Activated naive CD8-positive, alpha-beta T cell treated with anti-CD3 and anti-CD28 coated beads, Interleukin-2, amount 10 ng/mL, durations not matched to agents 7 days and 5 days (primary cell): ENCODE results near the gene STK17B. TPM values are rescaled to one million over a fixed set of nuclear protein-coding genes. Genes with fewer than 3 reads are reported as not detected.

ENCODE experiments used
- ATAC-seq: fragments of 150-1000 bp; cut with Tn5 transposase; one replicate; pipeline ENCODE4 v1.10.0; 2021; ENCODE audit warnings: low read depth, moderate library complexity
- POLR2A ChIA-PET: fragments of 350-600 bp; sonication (Branson Sonifier 250); formaldehyde crosslinking; loops from one replicate; lab custom pipeline; 2021; ENCODE audit warnings: antibody characterized with exemption; lab: Charles Lee
- DNase-seq: peaks from one replicate; pipeline ENCODE4 v3.0.0; 2021
- H3K27ac Mint-ChIP-seq: one replicate; pipeline ENCODE4 v1.8.0; 2022; ENCODE audit warnings: mild to moderate bottlenecking, mixed read lengths
- H3K27me3 Mint-ChIP-seq: one replicate; pipeline ENCODE4 v1.8.0; 2022; ENCODE audit warnings: mild to moderate bottlenecking, moderate library complexity, mixed read lengths
- H3K36me3 Mint-ChIP-seq: one replicate; pipeline ENCODE4 v1.8.0; 2021; ENCODE audit warnings: mild to moderate bottlenecking, mixed read lengths
- H3K4me1 Mint-ChIP-seq: one replicate; pipeline ENCODE4 v1.8.0; 2021; ENCODE audit warnings: mixed read lengths
- H3K4me3 Mint-ChIP-seq: one replicate; pipeline ENCODE4 v1.8.0; 2022; ENCODE audit warnings: mild to moderate bottlenecking, moderate library complexity, mixed read lengths
- H3K9me3 Mint-ChIP-seq: one replicate; pipeline ENCODE4 v1.8.0; 2021; ENCODE audit warnings: mixed read lengths
- total RNA-seq, 2 experiments: library from RNA; stranded (reverse); gene quantifications; one replicate each; pipeline ENCODE4 v1.2.3, GENCODE V29; 2021

STK17B gene
- total RNA-seq, 2 experiments from 2014 or later = 476 to 483 TPM

- peak overlapping the region; percentile 68 for H3K4me3 Mint-ChIP-seq
- H3K4me1 Mint-ChIP-seq = peaks cover 77% of the 10 kb centered on the region
- no peak for ATAC-seq
- H3K27me3 Mint-ChIP-seq = no peaks in the 10 kb centered on the region
- no peaks in the 10 kb centered on the region for H3K9me3 Mint-ChIP-seq
- H3K27ac Mint-ChIP-seq = peak overlapping the region; percentile 67
- peaks cover 70% of the 10 kb centered on the region for H3K36me3 Mint-ChIP-seq
- POLR2A ChIA-PET = interaction anchor here (1.0 to 2.7 kb wide), 8 partner anchors 14 to 131 kb away, joined by 3 to 16 read pairs (median 10); partner anchors contain the start of gene STK17B
- no peak for DNase-seq
These were observed 26.1 kb downstream of the STK17B start for GRCh38 chr2:196145256-196145655.

DNA sequence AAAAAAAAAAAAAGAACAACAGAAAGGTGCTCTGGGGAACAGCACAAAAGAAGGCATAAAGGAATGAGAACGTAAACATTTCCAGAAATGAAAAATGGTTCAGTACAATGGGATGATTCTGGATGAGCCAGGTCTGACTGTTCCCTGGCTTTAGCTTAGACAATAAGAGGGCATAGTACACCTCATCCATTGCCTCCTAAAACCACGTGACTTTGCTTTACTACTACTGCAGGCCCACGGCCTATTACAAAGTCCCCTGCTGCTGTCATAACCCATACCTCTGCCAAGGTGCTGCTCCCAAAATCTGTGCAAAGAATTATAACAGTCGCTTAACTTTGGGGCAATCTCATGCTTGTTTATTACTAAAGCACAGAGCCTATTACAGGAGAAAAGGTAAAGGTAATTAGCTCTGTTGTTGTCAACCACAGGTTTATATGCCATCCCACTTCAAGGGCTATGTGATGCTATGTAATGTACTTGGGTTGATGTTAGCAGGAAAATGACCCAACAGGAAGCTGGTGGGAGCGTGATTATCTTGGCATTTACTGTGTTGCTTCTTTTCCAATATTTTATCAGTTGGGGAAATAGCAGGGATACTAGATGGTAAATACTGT, 26.8 kb downstream of the STK17B start:
- no peaks in the 10 kb centered on the region for H3K27me3 Mint-ChIP-seq
- DNase-seq (no peak), ATAC-seq (peak; percentile 43)
- POLR2A ChIA-PET = interaction anchor here (0.6 to 2.7 kb wide), 13 partner anchors 9 to 132 kb away, joined by 3 to 17 read pairs (median 8); partner anchors contain the start of gene STK17B
- H3K27ac Mint-ChIP-seq = peak overlapping the region; percentile 67
- peak overlapping the region; percentile 68 for H3K4me3 Mint-ChIP-seq
- peaks cover 75% of the 10 kb centered on the region for H3K4me1 Mint-ChIP-seq
- H3K36me3 Mint-ChIP-seq = peaks cover 70% of the 10 kb centered on the region
- H3K9me3 Mint-ChIP-seq = no peaks in the 10 kb centered on the region

DNA sequence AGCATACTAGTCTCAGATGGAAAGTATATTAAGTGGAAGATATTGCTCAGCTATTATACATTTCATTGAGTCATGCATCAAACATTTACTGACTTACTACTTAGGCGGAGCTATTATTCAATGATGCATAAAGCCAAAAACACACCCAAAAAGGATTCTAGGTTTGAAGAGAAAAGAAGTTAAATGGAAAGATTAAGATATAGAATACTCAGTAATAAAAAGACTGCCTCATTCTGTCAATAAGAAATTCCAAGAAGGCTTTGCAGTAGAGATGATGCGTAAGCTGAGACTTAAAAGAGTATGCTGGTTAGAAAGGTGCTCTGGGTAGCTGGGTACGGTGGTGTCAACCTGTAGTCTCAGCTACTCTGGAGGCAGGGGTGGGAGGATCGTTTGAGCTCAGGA, 27.6 kb downstream of the STK17B start:
- H3K4me1 Mint-ChIP-seq = peaks cover 72% of the 10 kb centered on the region
- H3K27me3 Mint-ChIP-seq = no peaks in the 10 kb centered on the region
- ATAC-seq (no peak), DNase-seq (no peak)
- POLR2A ChIA-PET = interaction anchor here (0.6 to 2.7 kb wide), 12 partner anchors 9 to 133 kb away, joined by 3 to 17 read pairs (median 8); partner anchors contain the start of gene STK17B
- peak overlapping the region; percentile 77 for H3K27ac Mint-ChIP-seq
- H3K36me3 Mint-ChIP-seq = peaks cover 64% of the 10 kb centered on the region
- H3K9me3 Mint-ChIP-seq = no peaks in the 10 kb centered on the region
- peak overlapping the region; percentile 64 for H3K4me3 Mint-ChIP-seq

DNA sequence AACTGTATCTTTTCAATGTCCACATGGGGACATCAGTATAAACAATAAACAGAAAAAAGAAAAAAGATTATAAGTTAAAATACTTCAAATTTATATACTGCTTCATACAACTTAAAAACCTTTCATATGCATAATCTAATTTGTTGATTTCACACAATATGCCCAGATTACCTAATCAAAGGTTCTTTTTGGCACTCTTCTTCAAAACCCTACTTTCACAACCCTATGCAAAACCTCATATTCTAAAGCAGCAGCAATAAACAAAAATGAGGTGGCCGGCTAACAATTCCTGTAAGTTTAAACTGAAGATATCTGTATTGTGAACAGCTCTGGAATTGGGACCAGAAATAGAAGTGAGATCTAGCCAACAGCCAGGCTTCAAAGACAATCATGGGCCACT, 28.6 kb downstream of the STK17B start:
- Mint-ChIP-seq H3K27me3 (no peaks in the 10 kb centered on the region), H3K27ac (peak overlapping the region; percentile 58), H3K36me3 (peaks cover 68% of the 10 kb centered on the region), H3K4me3 (peak overlapping the region; percentile 60), H3K4me1 (peaks cover 72% of the 10 kb centered on the region), H3K9me3 (no peaks in the 10 kb centered on the region)
- ATAC-seq (no peak), DNase-seq (no peak)
- POLR2A ChIA-PET = interaction anchor here (1.5 to 2.7 kb wide), 4 partner anchors 11 to 34 kb away, joined by 5 to 17 read pairs (median 10); no protein-coding TSS in a partner anchor

- Mint-ChIP-seq H3K4me1 (peaks cover 61% of the 10 kb centered on the region), H3K9me3 (peaks cover 2% of the 10 kb centered on the region), H3K27ac (peak overlapping the region; percentile 71), H3K4me3 (peak overlapping the region; percentile 42), H3K27me3 (no peaks in the 10 kb centered on the region), H3K36me3 (peaks cover 72% of the 10 kb centered on the region)
- ATAC-seq (no peak), DNase-seq (no peak)
- POLR2A ChIA-PET = interaction anchor here (0.7 to 3.1 kb wide), 7 partner anchors 10 to 152 kb away, joined by 3 to 25 read pairs (median 5); partner anchors contain the start of gene STK17B
These were observed 31.2 kb downstream of the STK17B start for GRCh38 chr2:196140213-196140612.

- POLR2A ChIA-PET = interaction anchor here (0.8 kb wide), 1 partner anchor 16 kb away, joined by 3 read pairs; no protein-coding TSS in a partner anchor
- Mint-ChIP-seq H3K4me1 (peaks cover 53% of the 10 kb centered on the region), H3K27me3 (no peaks in the 10 kb centered on the region), H3K9me3 (peaks cover 5% of the 10 kb centered on the region), H3K36me3 (peaks cover 79% of the 10 kb centered on the region), H3K27ac (peak overlapping the region; percentile 8), H3K4me3 (no peak overlapping the region)
- ATAC-seq (no peak), DNase-seq (no peak)
These were observed 34.1 kb downstream of the STK17B start for GRCh38 chr2:196137271-196137670.

DNA sequence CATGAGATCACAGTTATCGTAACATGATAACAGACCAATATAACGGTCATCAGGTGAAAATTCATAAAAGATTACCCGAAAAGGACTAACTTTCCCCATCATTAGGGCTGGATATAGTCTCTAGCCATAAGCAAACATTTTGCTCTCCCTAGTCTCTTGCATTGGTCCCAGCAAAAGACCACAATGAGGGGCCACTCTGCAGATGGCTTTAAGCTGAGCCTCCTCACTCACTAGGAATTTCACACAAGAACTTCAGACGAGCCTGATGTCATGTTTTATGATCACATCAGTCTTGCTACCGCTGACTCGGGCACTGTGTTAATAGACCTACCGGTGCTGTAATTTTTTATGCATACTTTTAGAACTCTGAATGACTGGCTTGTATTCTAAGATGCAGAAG, 35.2 kb downstream of the STK17B start:
- H3K9me3 Mint-ChIP-seq = peaks cover 7% of the 10 kb centered on the region
- H3K27ac Mint-ChIP-seq = no peak overlapping the region
- POLR2A ChIA-PET = interaction anchor here (0.6 to 0.8 kb wide), 3 partner anchors 17 to 149 kb away, joined by 3 to 5 read pairs (median 4); no protein-coding TSS in a partner anchor
- no peaks in the 10 kb centered on the region for H3K27me3 Mint-ChIP-seq
- H3K4me1 Mint-ChIP-seq = peaks cover 50% of the 10 kb centered on the region
- no peak for ATAC-seq
- H3K4me3 Mint-ChIP-seq = no peak overlapping the region
- peaks cover 83% of the 10 kb centered on the region for H3K36me3 Mint-ChIP-seq
- DNase-seq = no peak

DNA sequence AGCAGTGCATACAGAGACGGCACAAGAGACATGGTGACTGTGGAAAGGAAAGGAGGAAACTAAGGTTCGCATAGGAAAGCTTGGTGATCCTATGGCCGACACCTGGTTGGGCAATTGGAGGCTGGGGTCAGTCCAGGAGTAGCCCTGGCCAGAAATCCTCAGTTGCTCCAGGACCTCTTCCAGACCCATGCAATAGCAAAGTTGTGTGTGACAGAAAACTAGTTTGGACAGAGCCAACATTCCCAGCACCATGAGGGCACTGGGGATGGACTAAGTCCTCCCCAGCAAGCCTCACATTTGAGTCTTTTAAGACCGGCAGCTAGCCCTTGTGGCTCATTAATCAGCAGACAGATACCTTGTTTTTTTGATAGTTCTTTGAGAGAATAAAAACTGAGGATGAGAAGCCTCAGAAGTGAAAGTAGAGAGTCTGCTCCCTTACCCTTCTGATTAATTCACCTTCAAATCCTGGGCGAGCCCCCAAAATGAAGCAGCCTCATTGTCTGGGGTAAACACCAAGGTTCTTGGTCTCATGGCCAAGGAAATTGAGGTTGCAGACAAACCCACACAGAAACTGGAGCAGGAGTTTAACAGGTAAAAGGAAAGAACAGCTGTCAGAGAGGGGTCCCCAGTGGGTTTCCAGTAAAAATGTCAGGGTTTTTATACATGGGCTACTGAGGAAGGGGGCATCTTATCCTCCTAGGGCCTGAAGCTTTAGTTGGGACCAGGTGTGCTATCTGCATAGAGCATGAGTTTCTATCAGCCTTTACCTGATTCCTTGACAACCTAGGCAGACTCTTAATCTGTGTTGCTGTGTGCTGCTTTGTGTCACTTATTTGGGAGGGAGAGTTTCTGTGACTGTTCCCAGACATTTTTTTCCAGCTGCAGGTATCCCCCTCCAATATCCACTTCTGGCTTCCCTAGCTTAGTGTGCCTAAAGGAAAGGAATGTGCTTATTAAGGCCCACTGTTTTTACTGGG, 39.1 kb downstream of the STK17B start:
- DNase-seq (peak; percentile 55), ATAC-seq (peak; percentile 41)
- Mint-ChIP-seq H3K4me1 (peaks cover 27% of the 10 kb centered on the region), H3K9me3 (peaks cover 26% of the 10 kb centered on the region), H3K4me3 (peak overlapping the region; percentile 33), H3K27me3 (no peaks in the 10 kb centered on the region), H3K27ac (peak overlapping the region; percentile 79), H3K36me3 (peaks cover 70% of the 10 kb centered on the region)
- POLR2A ChIA-PET = interaction anchor here (0.7 to 1.6 kb wide), 8 partner anchors 18 to 144 kb away, joined by 3 to 8 read pairs (median 3); partner anchors contain the start of gene STK17B

GRCh38 chr2:196131384-196131937, 39.9 kb downstream of the STK17B start:
- ATAC-seq = peak; percentile 49
- peak; percentile 59 for DNase-seq
- POLR2A ChIA-PET = interaction anchor here (0.6 to 1.6 kb wide), 6 partner anchors 32 to 140 kb away, joined by 3 to 8 read pairs (median 4); partner anchors contain the start of gene STK17B
- Mint-ChIP-seq H3K9me3 (peaks cover 24% of the 10 kb centered on the region), H3K27me3 (no peaks in the 10 kb centered on the region), H3K4me3 (peak overlapping the region; percentile 33), H3K27ac (peak overlapping the region; percentile 79), H3K36me3 (peaks cover 63% of the 10 kb centered on the region), H3K4me1 (peaks cover 22% of the 10 kb centered on the region)

DNA sequence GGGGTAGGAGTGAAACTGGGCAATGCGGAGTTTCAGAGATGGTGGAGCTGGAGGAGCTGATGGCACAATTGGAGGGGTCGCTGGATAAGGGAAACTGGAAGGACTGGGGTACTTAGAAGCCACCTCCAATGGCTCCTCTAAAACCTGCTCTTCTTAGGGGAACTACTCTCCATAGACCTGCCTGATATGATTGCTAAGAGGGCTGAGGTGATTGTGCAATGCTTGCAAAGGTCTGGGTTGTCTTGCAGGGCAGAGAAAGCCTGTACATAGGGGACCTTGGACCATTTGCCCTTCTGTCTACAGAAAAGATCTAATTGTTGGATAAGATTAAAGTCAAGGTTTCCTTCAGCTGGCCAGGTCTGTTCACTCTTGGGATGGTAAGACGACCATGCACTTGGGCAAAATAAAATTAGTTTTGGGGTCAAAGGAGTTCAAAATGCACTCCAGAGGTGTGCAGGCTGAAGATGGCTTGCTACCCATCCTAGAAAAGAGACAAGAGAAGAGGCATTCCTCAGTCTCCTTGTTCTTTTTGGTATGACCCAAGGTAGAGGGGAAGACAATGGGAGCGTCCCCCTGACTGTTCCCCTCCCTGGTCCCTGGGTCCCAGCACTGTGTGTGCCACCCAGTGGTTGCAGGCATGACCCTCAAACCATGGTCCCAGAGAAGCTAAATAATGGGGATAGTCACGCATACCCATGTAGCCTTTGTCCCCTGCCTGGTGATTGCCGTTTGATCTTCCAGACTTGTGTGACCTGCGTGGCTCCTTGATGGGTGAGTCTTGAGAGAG, 41.1 kb downstream of the STK17B start:
- Mint-ChIP-seq H3K4me1 (peaks cover 22% of the 10 kb centered on the region), H3K4me3 (no peak overlapping the region), H3K9me3 (peaks cover 24% of the 10 kb centered on the region), H3K27me3 (no peaks in the 10 kb centered on the region), H3K27ac (peak overlapping the region; percentile 4), H3K36me3 (peaks cover 52% of the 10 kb centered on the region)
- ATAC-seq (no peak), DNase-seq (peak; percentile 51)
- POLR2A ChIA-PET = interaction anchor here (0.6 to 1.3 kb wide), 2 partner anchors 18 to 125 kb away, joined by 3 to 4 read pairs; no protein-coding TSS in a partner anchor

DNA sequence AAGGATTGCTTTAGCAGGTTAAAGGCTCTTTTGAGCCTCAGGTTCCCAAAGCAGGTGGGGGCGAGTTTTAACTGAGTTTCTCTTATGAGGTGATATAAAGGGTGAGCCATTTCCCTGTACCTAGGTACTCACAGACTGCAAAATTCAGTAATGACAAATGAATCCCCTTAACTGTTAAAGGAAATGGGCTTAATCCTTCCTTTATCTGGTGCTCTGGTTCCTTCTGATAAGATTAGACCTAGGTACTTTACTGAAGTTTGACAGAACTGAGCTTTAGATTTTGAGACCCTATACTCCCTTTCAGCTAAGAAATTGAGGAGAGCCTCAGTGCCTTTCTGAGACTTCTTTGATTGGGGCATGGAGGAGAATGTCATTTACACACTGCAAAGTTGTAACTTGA, 42.6 kb downstream of the STK17B start:
- Mint-ChIP-seq H3K9me3 (peaks cover 26% of the 10 kb centered on the region), H3K4me3 (no peak overlapping the region), H3K36me3 (peaks cover 41% of the 10 kb centered on the region), H3K27ac (no peak overlapping the region), H3K27me3 (no peaks in the 10 kb centered on the region), H3K4me1 (peaks cover 16% of the 10 kb centered on the region)
- DNase-seq (no peak), ATAC-seq (no peak)
- POLR2A ChIA-PET = interaction anchor here (1.3 kb wide), 1 partner anchor 20 kb away, joined by 3 read pairs; no protein-coding TSS in a partner anchor

- H3K36me3 Mint-ChIP-seq = peaks cover 14% of the 10 kb centered on the region
- ATAC-seq (no peak), DNase-seq (no peak)
- no peak overlapping the region for H3K4me3 Mint-ChIP-seq
- H3K9me3 Mint-ChIP-seq = peaks cover 19% of the 10 kb centered on the region
- POLR2A ChIA-PET = no interaction called here
- no peaks in the 10 kb centered on the region for H3K4me1 Mint-ChIP-seq
- no peak overlapping the region for H3K27ac Mint-ChIP-seq
- H3K27me3 Mint-ChIP-seq = peaks cover 2% of the 10 kb centered on the region
These were observed 45.8 kb downstream of the STK17B start for GRCh38 chr2:196125596-196125995.
